IPS DF 19.7 (cell line): ENCODE measurements around the gene FSD1.
"Not testable (repeated sequence)": the region's sequence is repeated elsewhere in the genome, so short reads cannot be mapped to it uniquely, and the experiment has no call there.

Experiments used
- DNase-seq: peaks from one replicate; pipeline ENCODE4 v3.0.0-alpha.2; 2013; ENCODE audit warnings: low read depth, low spot score

The FSD1 gene

DNA sequence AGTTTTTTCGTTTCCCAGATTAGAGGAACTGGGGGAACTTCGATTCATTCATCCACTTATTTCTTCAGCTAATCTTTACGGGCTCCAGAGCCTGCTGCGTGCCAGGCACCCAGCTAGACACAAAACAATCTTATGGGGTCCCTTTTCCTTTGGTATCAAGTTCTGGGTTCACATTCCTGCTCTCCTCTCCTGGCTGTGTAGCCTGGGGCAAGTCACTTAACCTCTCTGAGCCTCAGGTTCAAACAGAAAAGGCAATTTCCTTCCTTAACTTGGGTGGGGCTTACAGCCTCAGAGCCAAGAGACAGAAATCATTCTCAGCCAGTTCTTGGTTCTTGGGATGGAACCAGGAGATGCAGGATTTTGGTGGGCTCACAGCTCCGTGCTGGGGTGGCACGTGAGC is 19.4 kb upstream of the FSD1 start:
- DNase-seq, result no peak

DNA sequence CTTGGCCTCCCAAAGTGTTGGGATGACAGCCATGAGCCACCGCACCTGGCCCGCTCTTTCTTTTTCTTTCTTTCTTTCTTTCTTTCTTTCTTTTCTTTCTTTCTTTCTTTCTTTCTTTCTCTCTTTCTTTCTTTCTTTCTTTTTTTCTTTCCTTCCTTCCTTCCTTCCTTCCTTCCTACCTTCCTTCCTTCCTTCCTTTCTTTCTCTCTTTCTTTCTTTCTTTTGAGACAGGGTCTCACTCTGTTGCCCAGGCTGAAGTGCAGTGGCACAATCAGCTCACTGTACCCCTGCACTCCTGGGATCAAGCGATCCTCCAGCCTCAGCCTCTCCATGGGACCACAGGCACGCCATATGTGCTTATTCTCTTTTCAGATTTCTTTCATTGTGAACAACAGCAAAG is 18.3 kb upstream of the FSD1 start:
- not testable (repeated sequence) for DNase-seq

DNA sequence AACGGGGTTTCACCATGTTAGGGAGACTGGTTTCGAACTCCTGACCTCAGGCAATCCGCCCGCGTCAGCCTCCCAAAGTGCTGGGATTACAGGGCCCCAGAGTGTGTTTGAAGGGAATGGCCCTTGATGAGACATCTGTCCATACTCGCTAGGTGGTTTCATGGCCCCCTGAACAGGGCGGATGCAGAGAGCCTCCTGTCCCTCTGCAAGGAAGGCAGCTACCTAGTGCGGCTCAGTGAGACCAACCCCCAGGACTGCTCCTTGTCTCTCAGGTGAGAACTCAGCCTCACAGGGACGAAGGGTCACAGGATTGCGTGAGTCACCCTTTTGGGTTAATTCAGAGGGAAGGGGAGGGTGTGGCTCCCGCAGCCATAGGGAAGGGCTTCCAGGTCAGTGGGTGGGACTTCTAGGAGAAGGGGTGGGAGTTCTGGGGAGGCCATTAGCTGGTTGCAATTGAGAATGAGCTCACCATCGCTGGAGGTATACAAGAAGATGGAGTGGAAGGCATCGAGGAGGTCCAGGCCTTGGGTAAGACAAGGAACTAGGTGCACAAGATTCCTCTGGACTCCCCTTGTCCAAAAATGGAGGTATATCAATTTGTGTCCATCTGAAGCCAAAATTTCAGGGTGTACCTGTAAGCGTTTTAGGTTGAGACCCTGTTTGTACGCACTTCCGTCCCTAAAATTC is 16.2 kb upstream of the FSD1 start:
- DNase-seq, result no peak

DNA sequence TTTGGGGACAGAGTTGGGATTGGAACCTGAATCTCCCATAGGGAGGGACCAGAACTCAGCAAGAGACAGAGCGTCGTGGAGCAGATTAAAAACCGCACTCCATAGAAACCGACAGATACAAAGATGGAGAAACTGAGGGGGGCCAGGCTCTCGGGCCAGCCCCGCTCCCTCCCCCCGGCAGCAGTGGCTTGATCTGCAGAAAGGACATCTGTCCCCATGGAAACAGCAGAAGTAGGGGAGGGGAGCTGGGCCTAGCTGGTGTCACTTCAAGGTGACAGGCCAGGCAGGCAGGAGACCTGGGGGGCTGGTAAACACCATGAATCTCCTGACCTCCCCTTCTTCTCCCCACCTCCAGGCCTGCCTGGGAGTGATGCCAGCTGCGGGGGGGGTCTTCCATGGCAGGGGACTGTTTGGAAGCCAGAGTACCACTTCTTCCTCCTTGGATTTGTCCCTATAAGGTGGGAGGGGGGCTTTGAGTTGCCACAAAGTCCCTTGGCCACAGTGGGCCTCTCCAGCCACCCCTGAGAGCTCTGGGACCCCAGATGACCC is 13.1 kb upstream of the FSD1 start:
- no peak for DNase-seq

DNA sequence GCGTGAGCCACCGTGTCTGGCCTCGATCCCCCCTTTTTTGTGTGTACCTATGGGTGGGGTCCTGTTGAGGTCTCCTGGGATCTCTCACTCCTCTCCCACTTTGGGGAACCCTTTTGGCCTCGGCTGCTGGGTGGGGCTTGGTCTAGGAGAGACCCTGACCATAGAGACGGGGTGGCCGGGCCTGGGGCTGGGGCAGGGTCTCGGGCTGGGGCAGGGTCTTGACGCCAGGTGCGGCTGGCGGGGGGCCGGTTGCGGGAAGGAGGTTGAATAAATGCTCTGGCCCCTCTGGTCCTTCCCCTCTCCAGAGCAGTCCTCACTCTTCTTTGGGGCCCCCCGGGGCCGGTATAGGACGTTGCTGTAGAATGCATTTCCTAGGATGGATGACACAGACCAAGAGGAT is 11.9 kb upstream of the FSD1 start:
- no peak for DNase-seq

DNA sequence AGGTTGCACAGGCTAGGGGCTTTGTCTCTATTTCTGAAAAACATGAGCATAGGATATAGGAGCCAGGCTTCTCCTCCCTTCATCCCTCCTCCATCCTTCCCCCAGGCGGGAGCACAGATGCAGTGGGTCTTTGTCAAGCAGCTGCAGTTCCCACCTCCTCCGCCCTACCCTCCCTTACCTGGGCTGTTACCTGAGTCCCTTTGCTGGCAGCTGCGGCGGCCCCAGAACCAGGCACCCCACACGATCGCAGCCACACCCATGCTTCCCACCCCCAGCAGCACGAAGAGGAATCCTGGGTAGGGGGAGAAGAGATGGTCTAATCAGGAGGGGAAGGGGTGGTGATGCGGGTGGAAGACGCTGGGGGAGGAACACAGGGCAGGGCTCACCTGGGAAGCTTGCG is 10.0 kb upstream of the FSD1 start:
- DNase-seq, result no peak

DNA sequence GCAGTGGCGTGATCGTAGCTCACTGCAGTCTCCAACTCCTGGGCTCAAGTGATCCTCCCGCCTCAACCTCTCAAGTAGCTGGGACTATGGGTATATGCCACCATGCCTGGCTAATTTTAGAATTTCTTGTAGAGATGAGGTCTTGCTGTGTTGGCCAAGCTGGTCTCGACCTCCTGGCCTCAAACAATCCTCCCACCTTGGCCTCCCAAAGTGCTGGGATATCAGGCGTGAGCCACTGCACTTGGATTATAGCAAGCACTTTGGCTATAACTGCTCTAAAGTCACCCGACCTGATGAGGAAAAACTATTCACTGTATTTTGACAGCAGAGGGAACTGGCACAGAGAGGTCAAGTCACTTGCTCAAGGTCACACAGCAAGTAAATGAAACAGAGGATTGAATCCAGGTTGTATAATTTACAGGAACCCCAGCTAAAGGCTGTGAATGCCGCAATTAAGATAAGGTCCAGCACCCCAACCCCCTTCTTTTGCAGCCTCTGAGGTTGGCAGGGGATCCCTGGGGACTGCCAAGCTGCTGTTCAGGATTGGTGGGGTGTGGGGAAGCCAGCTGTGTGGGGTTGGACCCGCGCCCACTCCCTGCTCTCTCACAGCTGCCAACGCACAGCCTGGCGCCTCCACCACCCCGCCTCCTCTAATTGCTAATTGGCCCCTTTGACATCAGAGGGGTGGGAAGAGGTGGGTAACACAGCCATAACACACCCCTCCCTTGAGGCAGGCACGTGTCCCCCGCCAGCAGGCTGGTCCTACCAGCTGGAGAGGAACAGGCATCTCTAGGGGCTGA is 8.2 kb upstream of the FSD1 start:
- DNase-seq, result no peak

DNA sequence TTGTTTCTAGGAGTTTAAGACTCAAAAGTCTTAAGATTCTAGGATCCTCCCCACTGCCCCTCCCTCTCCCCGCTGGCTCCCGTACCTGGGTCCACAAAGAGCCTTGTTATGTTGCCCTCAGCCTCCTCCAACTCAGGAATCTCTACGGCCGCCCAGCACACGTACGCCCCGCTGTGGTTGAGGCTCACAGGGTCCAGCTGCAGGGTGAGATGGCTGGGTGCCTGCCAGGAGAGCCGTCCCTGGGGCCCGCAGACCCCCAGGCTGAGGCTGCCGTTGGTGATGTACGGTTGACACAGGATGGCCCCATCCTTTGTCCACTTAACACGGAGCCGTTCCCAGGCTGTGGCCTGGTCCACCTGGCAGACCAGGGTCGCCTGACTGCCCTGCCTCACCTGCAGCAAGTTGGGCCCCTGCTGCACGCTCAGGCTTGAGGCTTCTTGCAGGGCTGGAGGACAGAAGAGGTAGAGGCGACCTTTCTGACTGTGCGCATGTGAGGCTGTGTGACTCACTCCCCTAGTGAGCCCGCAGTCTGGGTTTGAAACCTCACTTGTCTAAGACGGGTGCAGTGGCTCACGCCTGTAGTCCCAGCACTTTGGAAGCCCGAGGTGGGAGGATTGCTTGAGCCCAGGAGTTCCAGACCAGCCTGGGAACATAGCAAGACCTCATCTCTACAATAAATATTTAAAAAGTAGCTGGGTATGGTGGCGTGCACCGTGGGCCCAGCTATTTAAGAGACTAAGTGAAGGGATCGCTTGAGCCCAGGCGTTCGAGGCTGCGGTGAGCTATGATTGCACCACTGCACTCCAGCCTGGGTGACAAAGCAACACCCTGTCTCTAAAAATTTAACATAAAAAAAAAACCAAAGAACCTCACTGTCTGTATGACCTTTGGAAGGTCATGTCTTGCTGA is 6.2 kb upstream of the FSD1 start:
- DNase-seq, result no peak

DNA sequence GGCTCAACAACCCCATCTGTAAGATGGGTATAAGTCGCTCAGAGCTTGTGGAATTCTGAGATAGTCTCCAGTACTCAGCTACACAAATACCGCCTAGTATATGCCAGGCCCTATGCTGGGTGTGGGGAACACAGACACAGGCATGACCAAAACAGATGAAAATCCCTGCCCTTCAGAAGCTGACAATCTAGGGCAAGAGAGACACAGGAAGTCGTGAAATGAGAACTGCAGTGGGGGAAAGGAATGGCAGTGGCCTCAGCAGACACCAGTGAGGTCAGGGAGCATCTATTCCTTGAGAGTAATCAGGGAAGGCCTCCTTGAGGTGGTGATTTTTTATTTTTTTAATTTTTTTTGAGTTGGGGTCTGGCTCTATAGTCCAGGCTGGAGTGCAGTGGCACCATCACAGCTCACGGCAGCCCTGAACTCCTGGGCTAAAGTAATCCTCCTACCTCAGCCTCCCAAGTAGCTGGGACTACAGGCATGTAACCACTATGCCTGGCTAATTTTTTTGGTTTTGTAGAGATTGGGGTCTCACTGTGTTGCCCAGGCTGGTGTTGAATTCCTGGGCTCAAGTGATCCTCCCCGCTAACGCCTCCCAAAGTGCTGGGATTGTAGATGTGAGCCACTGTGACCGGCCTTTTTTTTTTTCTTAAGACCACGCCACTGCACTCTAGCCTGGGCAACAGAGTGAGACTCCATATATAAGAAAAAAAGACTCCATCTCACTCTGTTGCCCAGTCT is 5.4 kb upstream of the FSD1 start:
- DNase-seq, result no peak

DNA sequence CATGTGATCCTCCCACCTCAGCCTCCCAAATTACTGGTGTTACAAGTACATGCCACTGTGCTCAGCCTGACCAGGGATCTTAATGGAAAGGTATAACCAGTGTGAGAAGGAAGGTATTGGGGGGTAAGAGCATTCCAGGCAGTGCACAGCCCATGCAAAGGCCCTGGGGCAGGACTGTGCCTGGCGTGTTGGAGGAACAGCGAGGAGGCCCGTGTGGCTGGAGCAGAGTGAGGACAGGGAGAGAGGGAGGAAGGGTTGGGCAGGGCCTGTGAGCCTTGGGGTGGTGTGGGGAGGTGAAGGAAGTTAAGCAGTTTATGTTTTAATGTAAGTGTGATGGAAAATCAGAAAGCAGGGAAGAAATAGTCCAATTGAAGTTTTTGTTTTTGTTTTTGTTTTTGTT is 3.8 kb upstream of the FSD1 start:
- no peak for DNase-seq

DNA sequence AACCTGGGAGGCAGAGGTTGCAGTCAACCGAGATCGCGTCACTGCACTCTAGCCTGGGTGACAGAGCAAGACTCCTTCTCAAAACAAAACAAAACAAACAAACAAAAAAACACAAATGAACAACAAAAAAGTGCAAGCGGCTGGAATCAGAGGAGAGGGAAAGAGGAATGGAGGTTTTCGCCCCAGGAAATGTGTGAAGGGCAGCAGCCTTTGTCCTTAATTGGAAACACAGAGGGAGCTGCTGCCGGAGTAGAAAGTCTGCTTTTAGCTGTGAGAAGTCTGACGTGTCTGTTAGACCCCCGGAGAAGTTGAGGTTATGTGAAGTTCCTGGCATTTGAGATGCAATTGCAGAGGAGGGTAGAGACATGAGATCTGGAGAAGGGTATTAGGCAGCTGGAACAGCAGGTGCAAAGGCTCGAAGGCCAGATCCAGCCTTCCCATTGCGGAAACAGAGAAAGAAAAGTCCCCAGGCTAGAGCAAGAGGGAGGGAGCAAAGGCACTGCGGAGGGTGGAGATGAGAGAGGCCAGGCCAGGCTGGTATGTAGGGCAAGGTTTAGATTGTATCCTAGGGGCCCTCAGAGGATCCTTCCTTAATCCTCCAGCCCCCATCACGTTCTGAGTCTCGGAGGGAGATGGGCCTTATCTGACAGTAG is 2.7 kb upstream of the FSD1 start:
- DNase-seq, result no peak

DNA sequence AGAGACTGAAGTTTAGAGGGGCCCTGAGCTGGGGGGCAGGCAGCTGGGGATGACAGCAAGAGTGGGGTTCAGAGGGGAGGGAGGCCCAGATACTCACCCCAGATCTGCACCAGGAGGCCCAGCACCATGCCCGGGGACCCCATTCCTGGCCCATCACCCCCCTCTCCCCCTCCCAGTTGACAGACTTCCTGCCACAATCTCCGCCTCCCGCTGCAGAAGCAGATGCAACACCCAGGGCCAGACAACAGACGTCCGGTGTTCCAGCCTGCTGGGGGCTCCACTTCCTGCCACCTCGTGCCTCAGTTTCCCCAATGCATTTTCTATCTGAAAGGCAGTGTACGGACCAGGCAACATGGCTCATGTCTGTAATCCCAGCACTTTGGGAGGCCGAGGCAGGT is 2.2 kb upstream of the FSD1 start, which contains the start of gene TMIGD2:
TMIGD2 (minus strand) TSS at position 147 of the 398 bp plus-strand sequence; CDS start at position 143, 4 bp downstream.
- no peak for DNase-seq

DNA sequence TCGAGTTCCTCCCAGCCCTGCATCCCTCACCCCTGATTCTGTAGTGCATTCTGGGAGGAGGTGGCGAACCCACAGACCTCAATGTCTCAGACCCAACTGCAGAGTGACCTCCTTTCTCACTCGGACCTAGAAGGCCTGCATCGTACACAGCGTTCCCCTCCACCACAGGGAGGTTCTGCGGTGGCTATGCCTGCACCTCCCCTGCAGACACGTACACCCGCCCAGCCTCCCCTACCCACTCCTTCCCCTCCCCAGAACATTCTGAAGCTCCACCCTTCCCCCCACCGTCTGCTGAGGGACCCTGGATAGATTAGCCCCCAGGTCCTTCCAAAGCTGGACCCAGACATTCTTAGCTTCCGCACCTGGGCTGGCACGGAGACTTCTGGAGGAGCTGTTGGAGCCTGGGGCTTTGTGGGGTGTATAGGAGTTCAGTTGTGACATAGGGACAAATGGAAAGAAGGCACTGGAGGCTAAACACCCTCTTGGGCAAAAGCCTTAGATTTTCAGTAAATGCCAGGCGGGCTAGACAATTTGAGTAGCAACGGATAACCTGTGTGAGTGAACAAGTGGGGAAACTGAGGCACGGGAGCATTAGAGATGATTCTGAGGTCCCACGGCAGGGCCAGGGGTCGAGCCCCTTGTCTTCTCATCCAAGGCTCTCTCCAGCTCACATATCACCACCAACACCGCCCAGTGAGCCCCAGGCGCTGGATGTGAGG is 420 bp upstream of the FSD1 start:
- no peak for DNase-seq

DNA sequence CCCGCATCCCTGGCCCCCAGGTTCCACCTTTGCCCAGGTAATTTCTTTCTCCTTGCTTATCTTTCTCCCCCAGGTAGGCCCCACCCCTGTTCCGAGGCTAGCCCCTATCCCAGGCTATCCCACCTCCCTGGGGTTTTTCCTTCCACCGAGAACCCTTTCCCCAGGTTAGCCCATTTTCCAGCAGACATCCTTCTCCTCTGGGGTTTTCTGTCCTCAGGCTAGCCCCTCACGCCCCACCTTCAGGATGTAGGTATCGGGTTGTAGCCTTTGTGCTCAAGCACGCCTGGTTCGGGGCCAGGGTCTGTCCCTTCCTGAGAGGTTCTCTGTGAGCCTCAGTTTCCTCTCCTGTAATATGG is 837 bp downstream of the FSD1 start:
- DNase-seq, result no peak

DNA sequence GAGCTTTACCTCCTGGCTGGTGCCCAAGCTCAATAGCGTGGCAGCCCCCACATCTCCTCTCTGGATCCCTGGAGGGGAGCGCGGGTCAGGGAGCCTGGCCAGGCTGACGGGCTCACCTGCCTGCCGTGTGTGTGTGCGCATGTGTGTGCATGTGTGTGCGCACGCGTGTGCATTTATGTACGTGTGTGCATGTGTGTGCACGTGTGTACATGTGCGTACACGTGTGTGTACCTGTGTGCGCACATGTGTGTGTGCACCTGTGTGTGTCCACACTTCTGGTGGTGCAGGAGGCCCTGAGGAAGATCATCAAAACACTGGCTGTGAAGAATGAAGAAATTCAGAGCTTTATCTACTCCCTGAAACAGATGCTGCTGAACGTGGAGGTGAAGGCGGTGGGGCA is 1.3 kb downstream of the FSD1 start:
- no peak for DNase-seq

DNA sequence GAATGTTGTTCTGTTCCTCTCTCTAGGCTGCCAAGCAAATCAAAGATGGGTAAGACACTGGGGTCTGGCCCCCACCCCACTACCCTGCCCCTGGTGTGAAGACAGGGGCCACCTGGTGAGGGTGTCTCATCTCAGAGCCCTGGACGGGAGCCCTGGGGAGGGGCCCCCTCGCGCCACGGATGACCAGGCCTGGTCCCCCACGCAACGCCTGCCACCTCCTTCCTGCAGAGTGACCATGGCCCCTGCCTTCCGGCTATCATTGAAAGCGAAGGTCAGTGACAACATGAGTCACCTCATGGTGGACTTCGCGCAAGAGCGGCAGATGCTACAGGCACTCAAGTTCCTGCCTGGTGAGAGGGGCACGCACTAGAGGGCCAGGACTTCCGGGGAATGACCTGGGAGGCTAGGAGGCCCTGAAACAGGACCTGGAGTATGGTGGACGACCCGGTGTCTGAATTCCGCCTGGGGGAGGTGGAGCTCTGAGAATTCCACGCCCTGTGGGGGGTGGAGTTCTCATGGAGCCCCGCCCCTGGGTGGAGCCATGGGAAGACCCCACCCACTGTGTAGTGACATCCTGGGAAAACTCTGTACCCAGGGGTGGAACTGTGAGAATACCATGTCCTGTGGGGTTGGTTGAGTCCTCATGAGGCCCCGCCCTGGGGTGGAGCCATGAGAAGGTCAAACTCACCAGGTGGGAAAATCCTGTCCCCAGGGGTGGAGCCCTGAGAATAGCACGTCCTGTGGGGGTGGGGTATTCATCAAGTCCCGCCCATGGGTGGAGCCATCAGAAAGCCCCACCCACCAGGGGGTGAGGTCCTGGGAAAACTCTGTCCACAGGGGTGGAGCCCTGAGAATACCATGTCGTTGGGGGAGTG is 6.1 kb downstream of the FSD1 start:
- DNase-seq, result no peak

DNA sequence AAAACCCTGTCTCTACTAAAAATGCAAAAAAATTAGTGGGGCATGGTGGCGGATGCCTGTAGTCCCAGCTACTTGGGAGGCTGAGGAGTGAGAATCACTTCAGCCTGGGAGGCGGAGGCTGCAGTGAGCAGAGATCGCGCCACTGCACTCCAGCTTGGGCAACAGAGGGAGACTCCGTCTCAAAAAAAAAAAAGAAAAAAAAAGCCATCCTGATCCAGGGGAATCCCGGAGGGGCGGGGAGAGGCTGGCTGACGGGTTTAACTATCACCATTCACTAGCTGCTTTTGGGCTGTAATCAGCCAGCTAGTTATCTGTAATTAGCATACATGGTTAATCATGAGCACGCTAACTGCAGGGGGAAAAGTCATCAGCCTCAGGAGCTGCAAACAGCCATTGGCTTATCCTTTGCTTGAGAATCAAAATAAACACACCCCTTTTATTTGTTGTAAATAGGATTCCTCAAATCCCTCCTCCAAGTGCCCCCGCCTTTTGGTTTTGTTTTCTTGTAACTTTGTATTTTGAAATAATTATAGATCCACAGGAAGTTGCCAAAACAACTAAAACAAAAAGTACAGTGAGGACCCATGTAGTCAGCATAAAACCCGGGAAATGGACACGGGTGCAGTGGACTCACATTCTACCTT is 9.6 kb downstream of the FSD1 start:
- DNase-seq, result no peak

DNA sequence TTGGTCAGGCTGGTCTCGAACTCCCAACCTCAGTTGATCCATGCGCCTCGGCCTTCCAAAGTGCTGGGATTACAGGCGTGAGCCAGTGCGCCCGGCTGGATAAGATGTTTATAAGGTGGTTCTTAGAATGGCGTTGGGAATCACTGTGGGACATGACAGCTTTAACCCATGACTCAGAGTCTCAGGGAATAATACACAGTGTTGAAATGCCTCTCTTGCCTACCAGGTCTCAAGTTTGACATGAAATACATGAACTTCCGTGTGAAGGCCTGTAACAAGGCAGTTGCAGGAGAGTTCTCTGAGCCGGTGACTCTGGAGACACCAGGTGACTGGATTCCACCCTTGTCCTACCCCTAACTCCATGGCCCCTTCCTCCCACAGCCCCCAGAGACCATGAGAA is 12.6 kb downstream of the FSD1 start:
- DNase-seq, result no peak

DNA sequence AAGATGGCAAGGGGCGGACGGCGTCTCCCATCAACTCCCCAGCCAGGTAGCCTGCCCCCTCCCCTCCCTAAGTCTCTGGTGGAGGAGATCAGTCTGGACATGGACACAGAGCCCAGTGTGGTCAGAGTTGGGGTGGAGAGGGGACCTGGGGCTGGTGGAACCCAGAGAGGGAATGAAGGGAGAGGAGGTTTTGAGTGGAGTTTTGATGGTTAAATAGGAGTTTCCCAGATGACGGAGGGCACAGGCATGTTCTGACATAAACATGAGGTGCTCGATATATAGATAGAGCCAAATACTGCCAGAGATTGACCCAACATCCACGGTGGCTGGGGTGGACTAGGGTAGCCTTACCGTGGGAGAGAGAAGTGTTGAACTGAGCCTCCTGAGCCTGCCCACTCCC is 14.1 kb downstream of the FSD1 start:
- no peak for DNase-seq
